Gastroesophageal sphincter (tissue), 4 donors: Measurements from ENCODE around the gene CRYGN. TPM values are rescaled to one million over a fixed set of nuclear protein-coding genes. Genes with fewer than 3 reads are reported as not detected.

Source experiments
- ATAC-seq: fragments of 150-250 bp; one replicate; pipeline ENCODE4 v1.9.1; 2016; ENCODE audit warnings: mild to moderate bottlenecking, moderate library complexity
- H3K27ac ChIP-seq, 4 donors: fragments of 200-600 bp; sonication (generic) in 3 of 4; 1 replicate in 3 of 4; 2 replicates in 1 of 4; pipeline ENCODE4 v1.5.1; 2016 to 2019
- H3K27me3 ChIP-seq: fragments of 200-600 bp; sonication (generic); one replicate; pipeline ENCODE4 v1.5.1; 2019
- H3K36me3 ChIP-seq, 2 donors: fragments of 200-600 bp; sonication (generic); one replicate each; pipeline ENCODE4 v1.5.1; 2019; ENCODE audit warnings: control low read depth in 1 of 2
- H3K4me1 ChIP-seq, 3 donors: fragments of 200-600 bp; sonication (generic); 1 replicate in 2 of 3; 2 replicates in 1 of 3; pipeline ENCODE4 v1.5.1; 2016 to 2019; ENCODE audit warnings: control low read depth in 2 of 3
- H3K4me3 ChIP-seq, 2 donors: fragments of 200-600 bp; sonication (generic); one replicate each; pipeline ENCODE4 v1.5.1; 2019; ENCODE audit warnings: mild to moderate bottlenecking in 1 of 2, moderate library complexity in 1 of 2
- H3K9me3 ChIP-seq, 3 donors: fragments of 200-600 bp; sonication (generic); one replicate each; pipeline ENCODE4 v1.5.1; 2017 to 2019; ENCODE audit warnings: control low read depth in 2 of 3
- CTCF ChIP-seq, 4 experiments: fragments of 200-600 bp in 2 of 4; fragments of 450-650 bp in 2 of 4; sonication (generic) in 1 of 4; IDR thresholded peaks; one replicate each; pipeline ENCODE4 v1.5.1; 2017 to 2019; ENCODE audit warnings: antibody characterized with exemption in 4 of 4, mild to moderate bottlenecking in 2 of 4, moderate library complexity in 2 of 4
- EP300 ChIP-seq: sonication (generic); formaldehyde crosslinking; IDR thresholded peaks from one replicate; pipeline ENCODE4 v1.6.1; 2017; ENCODE audit warnings: antibody characterized with exemption, mild to moderate bottlenecking
- POLR2A ChIP-seq, 2 donors: fragments of 450-650 bp; IDR thresholded peaks; one replicate each; pipeline ENCODE4 v1.6.1; 2017; ENCODE audit warnings: antibody characterized with exemption in 2 of 2, mild to moderate bottlenecking in 2 of 2, moderate library complexity in 1 of 2
- POLR2AphosphoS5 ChIP-seq: sonication (generic); formaldehyde crosslinking; IDR thresholded peaks from one replicate; pipeline ENCODE4 v1.6.1; 2017; ENCODE audit warnings: antibody characterized with exemption
- WGBS, 2 donors: methylation state at CpG; one replicate each; pipeline ENCODE4 v1.1.5; 2018; ENCODE audit warnings: low coverage in 1 of 2; 5-methylcytosine and 5-hydroxymethylcytosine counted together
- total RNA-seq, 4 donors: library from RNA; depleted of rRNA; stranded (reverse); fragments of >200 nt; gene quantifications; one replicate each; pipeline ENCODE4 v1.1.0, GENCODE V29; 2016

Gene CRYGN
- total RNA-seq, 4 donors from 2014 or later, result 0.27 to 4.4 TPM; not detected in 2

GRCh38 chr7:151468217-151469018, 28.5 kb upstream of the CRYGN start:
- Histone ChIP-seq H3K27me3 (no peaks in the 10 kb centered on the region), H3K36me3 (peaks cover 0 to 81% of the 10 kb centered on the region in 2 donors), H3K4me3 (no peak overlapping the region), H3K27ac (peak overlapping the region in 3 of 4 donors; percentile 36 to 70 (median 62)), H3K9me3 (no peaks in the 10 kb centered on the region), H3K4me1 (peaks cover 2 to 55% (median 3%) of the 10 kb centered on the region in 3 donors)
- no peak for ATAC-seq
- WGBS, 2 donors, result 87 to 94% methylated on average over 11 to 16 of the region's 19 CpGs
- TF ChIP-seq CTCF (IDR thresholded peaks at IDR 0.05) (no peak), POLR2A (IDR thresholded peaks at IDR 0.05) (no peak), POLR2AphosphoS5 (no peak), EP300 (no peak)

- TF ChIP-seq EP300 (no peak), POLR2AphosphoS5 (no peak), CTCF (IDR thresholded peaks at IDR 0.05) (no peak), POLR2A (IDR thresholded peaks at IDR 0.05) (no peak)
- peaks cover 0 to 63% of the 10 kb centered on the region in 2 donors for H3K36me3 ChIP-seq
- peaks cover 2 to 44% (median 15%) of the 10 kb centered on the region in 3 donors for H3K4me1 ChIP-seq
- H3K9me3 ChIP-seq, result peaks cover 0 to 8% (median 0%) of the 10 kb centered on the region in 3 donors
- H3K27me3 ChIP-seq, result no peaks in the 10 kb centered on the region
- H3K4me3 ChIP-seq, result no peak overlapping the region
- ATAC-seq, result no peak
- H3K27ac ChIP-seq, result no peak overlapping the region
- 95 to 100% methylated on average over 5 of the region's 8 CpGs for WGBS, 2 donors
These were observed 25.2 kb upstream of the CRYGN start for GRCh38 chr7:151465169-151465568.

- Histone ChIP-seq H3K36me3 (peaks cover 0 to 35% of the 10 kb centered on the region in 2 donors), H3K27ac (peak overlapping the region in 3 of 4 donors; percentile 95 to 97 (median 95)), H3K9me3 (peaks cover 0 to 8% (median 0%) of the 10 kb centered on the region in 3 donors), H3K4me3 (no peak overlapping the region), H3K27me3 (no peaks in the 10 kb centered on the region), H3K4me1 (peaks cover 0 to 34% (median 22%) of the 10 kb centered on the region in 3 donors)
- WGBS, 2 donors, result 80% methylated on average over 1 of the region's 1 CpG; no CpG with 5 or more reads in 1 of the 2 donors
- no peak for ATAC-seq
- no peak for TF ChIP-seq POLR2AphosphoS5
- TF ChIP-seq CTCF (IDR thresholded peaks at IDR 0.05), result no peak
- no peak for TF ChIP-seq POLR2A (IDR thresholded peaks at IDR 0.05)
- no peak for TF ChIP-seq EP300
These were observed 22.4 kb upstream of the CRYGN start for GRCh38 chr7:151462306-151462779.

- H3K27me3 ChIP-seq, result no peaks in the 10 kb centered on the region
- peaks cover 0 to 34% (median 22%) of the 10 kb centered on the region in 3 donors for H3K4me1 ChIP-seq
- H3K27ac ChIP-seq, result peak overlapping the region in 3 of 4 donors; percentile 95 to 97 (median 95)
- H3K4me3 ChIP-seq, result no peak overlapping the region
- TF ChIP-seq POLR2A (IDR thresholded peaks at IDR 0.05) (no peak), CTCF (IDR thresholded peaks at IDR 0.05) (no peak), POLR2AphosphoS5 (no peak), EP300 (no peak)
- WGBS, 2 donors, result 50 to 64% methylated on average over 2 of the region's 4 CpGs
- peaks cover 0 to 30% of the 10 kb centered on the region in 2 donors for H3K36me3 ChIP-seq
- no peak for ATAC-seq
- H3K9me3 ChIP-seq, result peaks cover 0 to 8% (median 0%) of the 10 kb centered on the region in 3 donors
These were observed 21.9 kb upstream of the CRYGN start for GRCh38 chr7:151461942-151462230.
